Measurements from ENCODE around the gene PDK2. TPM values are rescaled to one million over a fixed set of nuclear protein-coding genes. Genes with fewer than 3 reads are reported as not detected.

The PDK2 gene
- total RNA-seq, 1 donor from 2014 or later, result 12.3 TPM

GRCh38 chr17:50102164-50102991 lies 7.2 kb downstream of the PDK2 start:
- no peak for DNase-seq

GRCh38 chr17:50103252-50103651 lies 8.1 kb downstream of the PDK2 start:
- no peak for DNase-seq

DNA sequence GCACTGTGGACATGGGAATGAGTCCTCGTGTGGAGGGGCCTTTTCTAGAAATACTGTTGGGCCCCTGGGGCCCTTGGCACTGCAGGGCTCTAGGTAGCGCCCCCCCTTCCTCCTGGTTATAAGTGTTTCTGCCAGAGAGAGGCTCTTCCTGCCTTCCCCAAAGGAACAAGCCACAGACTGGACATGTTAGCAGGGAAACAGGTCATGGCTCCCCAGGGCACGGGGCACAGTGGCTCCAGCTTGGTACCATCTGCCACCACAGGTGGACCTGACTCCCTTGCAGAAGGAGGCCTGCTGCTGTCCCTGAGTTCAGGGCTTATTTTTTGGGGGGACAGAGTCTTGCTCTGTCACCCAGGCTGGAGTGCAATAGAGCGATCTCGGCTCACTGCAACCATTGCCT lies 8.8 kb downstream of the PDK2 start:
- no peak for DNase-seq

DNA sequence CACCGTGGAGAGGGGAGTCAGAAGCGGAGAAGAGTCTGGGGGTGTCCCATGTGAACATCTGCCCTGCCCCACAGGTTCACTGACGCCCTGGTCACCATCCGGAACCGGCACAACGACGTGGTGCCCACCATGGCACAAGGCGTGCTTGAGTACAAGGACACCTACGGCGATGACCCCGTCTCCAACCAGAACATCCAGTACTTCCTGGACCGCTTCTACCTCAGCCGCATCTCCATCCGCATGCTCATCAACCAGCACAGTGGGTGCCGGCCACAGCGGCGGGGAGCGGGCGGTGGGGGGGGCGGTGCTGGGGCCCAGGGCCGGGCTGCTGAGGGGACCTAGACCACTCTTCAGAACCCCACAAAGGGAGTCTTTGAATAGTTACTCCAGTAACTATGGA lies 10.7 kb downstream of the PDK2 start:
- DNase-seq, result no peak

DNA sequence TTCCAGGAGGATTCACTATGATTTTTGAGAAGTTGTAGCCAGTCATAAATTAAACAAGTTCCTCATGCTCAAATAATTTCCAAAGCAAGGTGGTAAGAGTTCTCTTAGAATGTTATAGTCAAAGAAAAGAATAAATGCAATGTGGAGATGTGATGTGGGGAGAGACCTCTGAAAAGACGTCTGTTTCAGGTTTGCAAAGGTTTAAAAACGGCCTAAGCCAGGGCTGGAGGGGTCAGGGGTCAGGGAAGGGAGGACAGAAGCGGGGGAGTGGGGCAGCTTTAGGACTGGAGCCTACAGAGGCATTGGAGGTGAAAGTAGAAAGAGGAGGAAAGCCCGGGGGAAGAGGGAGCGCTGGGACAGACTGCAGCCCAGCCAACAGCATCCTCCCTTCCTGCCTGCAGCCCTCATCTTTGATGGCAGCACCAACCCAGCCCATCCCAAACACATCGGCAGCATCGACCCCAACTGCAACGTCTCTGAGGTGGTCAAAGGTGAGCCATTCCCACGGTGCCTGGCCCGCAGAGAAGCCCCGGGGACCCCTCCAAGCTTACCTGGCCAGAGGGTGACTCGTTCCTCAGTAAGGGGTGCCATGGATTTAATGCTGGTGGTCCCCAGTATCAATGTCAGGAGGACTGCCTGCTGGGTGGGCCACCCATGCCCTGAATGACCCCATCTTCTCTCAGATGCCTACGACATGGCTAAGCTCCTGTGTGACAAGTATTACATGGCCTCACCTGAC lies 11.4 kb downstream of the PDK2 start:
- no peak for DNase-seq

DNA sequence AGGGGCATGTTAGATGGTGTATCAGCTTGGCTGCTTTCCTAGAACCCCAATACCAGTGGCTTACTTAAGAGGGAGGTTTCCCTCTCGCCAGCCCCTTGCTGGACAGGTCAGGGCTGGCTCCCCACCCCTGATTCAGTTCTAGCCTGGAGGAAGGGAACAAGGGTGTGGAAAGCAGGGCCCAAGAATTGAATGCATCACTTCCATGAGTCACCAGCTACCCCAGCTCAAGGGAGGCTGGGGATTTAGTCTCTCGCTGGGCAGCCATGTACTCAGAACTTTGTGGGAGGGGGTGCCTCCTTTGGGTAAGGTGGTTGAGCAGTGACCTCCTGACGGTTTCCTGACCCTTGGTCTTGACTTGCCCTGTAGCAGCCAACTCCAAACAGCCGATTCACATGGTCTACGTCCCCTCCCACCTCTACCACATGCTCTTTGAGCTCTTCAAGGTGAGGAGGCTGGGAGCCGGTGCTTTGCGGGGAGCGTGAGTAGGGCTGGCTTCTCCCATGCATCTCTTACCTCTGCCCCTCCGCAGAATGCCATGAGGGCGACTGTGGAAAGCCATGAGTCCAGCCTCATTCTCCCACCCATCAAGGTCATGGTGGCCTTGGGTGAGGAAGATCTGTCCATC lies 12.8 kb downstream of the PDK2 start:
- no peak for DNase-seq

DNA sequence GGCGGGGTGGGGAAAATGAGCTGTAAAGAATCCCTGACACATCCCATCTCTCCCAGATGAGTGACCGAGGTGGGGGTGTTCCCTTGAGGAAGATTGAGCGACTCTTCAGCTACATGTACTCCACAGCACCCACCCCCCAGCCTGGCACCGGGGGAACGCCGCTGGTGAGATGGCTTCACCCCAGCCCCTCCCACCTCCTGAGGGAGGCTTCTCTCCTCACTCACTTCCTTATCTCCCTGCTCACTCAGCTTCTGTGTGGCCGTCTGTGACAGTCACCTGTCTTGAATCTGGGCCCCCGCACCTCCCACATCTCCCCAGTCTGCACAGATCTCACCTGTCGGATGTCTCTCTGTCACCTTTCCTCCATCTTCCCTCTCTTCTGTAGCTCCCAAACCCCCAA lies 13.4 kb downstream of the PDK2 start:
- no peak for DNase-seq

GRCh38 chr17:50109207-50109606 lies 14.1 kb downstream of the PDK2 start:
- no peak for DNase-seq

GRCh38 chr17:50109785-50110184 lies 14.6 kb downstream of the PDK2 start:
- no peak for DNase-seq

- no peak for DNase-seq
Measured at GRCh38 chr17:50110591-50111349, 15.6 kb downstream of the PDK2 start.

- DNase-seq, result no peak
Measured at GRCh38 chr17:50111673-50112655, 16.8 kb downstream of the PDK2 start.

DNA sequence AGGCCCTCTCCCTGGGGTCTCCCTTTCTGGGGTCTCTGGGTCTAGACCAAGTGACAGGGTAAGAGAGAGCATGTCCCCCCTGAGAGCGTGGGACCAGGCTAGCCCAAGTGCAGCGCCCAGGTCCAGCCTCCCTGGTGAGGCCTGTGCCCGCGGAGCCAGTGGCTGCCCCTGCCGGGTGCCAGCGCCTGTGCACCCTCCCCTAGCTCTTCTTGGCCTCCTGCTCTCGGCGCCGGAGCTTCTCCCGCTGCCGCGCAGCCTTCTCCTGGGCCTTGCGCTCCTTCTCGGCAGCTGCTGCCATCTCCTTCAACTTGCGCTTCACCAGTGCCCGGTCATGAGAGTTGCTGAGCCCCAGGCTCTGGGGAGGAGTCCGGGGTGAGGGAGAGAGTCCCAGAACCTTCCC lies 17.5 kb downstream of the PDK2 start:
- no peak for DNase-seq

- DNase-seq, result no peak
Measured at GRCh38 chr17:50113624-50114320, 18.6 kb downstream of the PDK2 start.

- no peak for DNase-seq
Measured at GRCh38 chr17:50114401-50114800, 19.2 kb downstream of the PDK2 start.

- peak; percentile 83 for DNase-seq
Measured at GRCh38 chr17:50114849-50115357, 19.8 kb downstream of the PDK2 start.

DNA sequence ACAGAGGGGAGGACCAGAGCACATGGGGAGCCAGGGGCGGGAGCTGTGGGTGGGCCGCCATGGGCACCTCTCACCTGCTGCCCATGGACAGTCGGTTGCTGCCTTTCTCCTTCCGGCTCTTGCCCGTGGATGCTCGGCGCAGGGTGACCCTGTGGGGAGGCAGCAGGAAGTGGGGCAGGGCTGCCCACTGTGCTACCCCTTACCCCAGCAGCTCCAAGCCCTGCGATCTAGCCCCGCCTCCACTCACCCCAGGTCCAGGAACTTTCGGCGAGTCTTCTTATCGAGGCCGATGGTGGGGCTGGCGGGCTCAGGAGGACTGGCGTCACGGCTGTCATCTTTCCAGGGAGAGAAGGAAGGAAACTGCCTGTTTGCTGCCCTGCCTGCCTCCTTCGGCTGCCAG lies 20.6 kb downstream of the PDK2 start:
- no peak for DNase-seq

DNA sequence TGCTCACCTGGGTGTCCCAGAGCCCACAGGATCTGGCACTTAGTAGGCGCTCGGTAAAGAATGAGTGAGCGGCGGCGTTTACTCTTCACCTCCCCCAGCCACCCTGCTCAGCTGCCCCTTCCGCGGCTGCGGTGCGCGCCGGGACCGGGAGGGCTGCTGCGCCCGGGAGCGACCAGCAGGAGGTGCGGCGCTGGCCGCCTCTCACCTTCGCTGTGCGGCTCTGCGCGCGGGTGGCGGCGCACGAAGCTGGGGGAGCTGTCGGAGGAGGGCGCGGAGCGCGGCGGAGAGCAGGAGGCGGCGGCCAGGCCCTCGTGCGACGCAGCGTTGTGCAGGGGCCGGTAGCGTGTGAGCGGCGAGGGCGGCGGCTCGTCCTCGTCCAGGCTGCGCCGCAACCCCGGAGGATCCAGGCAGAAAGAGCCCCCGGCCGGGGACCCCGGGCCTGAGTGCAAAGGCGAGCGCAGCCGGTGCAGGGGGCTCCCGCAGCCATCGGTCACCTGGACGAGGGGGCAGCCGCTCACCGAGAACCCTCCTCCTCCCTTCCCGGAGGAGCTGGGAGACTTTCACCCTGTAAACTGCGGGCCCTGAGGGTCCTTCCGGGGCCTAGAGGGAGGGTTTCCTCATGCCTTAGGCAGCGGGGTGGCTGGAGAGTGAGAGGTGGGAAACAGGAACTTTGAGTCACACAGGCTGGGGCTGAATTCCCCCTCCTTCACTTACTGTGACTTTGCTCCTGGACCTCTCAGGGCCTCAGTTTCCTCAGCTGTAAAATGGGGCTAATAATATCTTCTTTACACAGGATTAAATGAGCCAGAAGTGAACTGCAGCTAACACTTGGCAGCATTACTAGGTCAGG lies 22.3 kb downstream of the PDK2 start:
- DNase-seq, result peak; percentile 78

GRCh38 chr17:50118076-50118827 lies 23.1 kb downstream of the PDK2 start:
- no peak for DNase-seq

GRCh38 chr17:50118828-50119218 lies 23.7 kb downstream of the PDK2 start:
- no peak for DNase-seq
